GM12878 (cell line): ENCODE results near the gene RPGRIP1. TPM values are rescaled to one million over a fixed set of nuclear protein-coding genes. Genes with fewer than 3 reads are reported as not detected.

Source experiments
- ATAC-seq: fragments of 200-7000 bp; cut with Tn5 transposase; 3 replicates; pipeline ENCODE4 v1.9.1; 2020; ENCODE audit warnings: mild to moderate bottlenecking, moderate library complexity
- BruUV-seq: library from RNA; stranded (reverse); fragments of 400-500 nt; replicated peaks from 2 replicates; lab custom pipeline; 2021; lab: Mats Ljungman, UMichigan
- CTCF ChIA-PET: fragments of 300-600 bp; sonication (Branson Sonifier 250); formaldehyde crosslinking; extraction: SDS; loops from one replicate; lab custom pipeline; 2021; ENCODE audit warnings: inconsistent platforms; lab: Yijun Ruan, JAX
- POLR2A ChIA-PET: fragments of 350-600 bp; formaldehyde crosslinking; extraction: SDS; loops from one replicate; lab custom pipeline; 2021; ENCODE audit warnings: inconsistent platforms; lab: Charles Lee
- RAD21 ChIA-PET: fragments of 300-600 bp; sonication (Branson Sonifier 250); formaldehyde crosslinking; loops from one replicate; lab custom pipeline; 2023; ENCODE audit warnings: antibody characterized with exemption; ENCODE audit not compliant: unreplicated experiment; lab: Charles Lee
- SMC1A ChIA-PET: fragments of 300-600 bp; sonication (Branson Sonifier 250); formaldehyde crosslinking; loops from one replicate; lab custom pipeline; 2023; ENCODE audit not compliant: unreplicated experiment, uncharacterized antibody; lab: Charles Lee
- DNase-seq: peaks from one replicate; pipeline ENCODE4 v3.0.0-alpha.2; 2011; ENCODE audit warnings: low read depth, low spot score
- FAIRE-seq: peaks from 3 replicates; lab custom pipeline; 2011; peaks lifted over from hg19 to GRCh38; lab: Jason Lieb, UNC
- H2AFZ ChIP-seq: 2 replicates; pipeline ENCODE4 v1.6.0; 2011; ENCODE audit warnings: low read depth, low read length, control low read depth; ENCODE audit not compliant: control insufficient read depth
- H3K27ac ChIP-seq: 2 replicates; pipeline ENCODE4 v1.5.1; 2011; ENCODE audit warnings: control low read depth; ENCODE audit not compliant: control insufficient read depth, insufficient read depth
- H3K27me3 ChIP-seq, 2 experiments: replicated peaks in 1 of 2; 2 replicates each; pipeline versions ENCODE4 v1.6.0 to v1.6.1; 2011; ENCODE audit warnings: low read length in 1 of 2; ENCODE audit not compliant: control insufficient read depth in 2 of 2, insufficient read depth in 2 of 2
- H3K36me3 ChIP-seq, 2 experiments: 2 replicates each; pipeline ENCODE4 v1.5.1; 2011; ENCODE audit warnings: low read length in 1 of 2; ENCODE audit not compliant: control insufficient read depth in 2 of 2, insufficient read depth in 2 of 2
- H3K4me1 ChIP-seq: 2 replicates; pipeline ENCODE4 v1.6.1; 2011; ENCODE audit warnings: mild to moderate bottlenecking, low read length, moderate library complexity, mixed read lengths; ENCODE audit not compliant: control insufficient read depth, insufficient read depth
- H3K4me2 ChIP-seq: 2 replicates; pipeline ENCODE4 v1.6.0; 2011; ENCODE audit warnings: control low read depth; ENCODE audit not compliant: control insufficient read depth, insufficient read depth
- H3K4me3 ChIP-seq: fragments of 200-600 bp; sonication (generic); 2 replicates; pipeline ENCODE4 v1.5.1; 2016
- H3K79me2 ChIP-seq: 2 replicates; pipeline ENCODE4 v1.6.0; 2011; ENCODE audit warnings: low read length; ENCODE audit not compliant: control insufficient read depth, insufficient read depth
- H3K9ac ChIP-seq: 2 replicates; pipeline ENCODE4 v1.8.0; 2011; ENCODE audit warnings: low read length, control low read depth, mixed read lengths; ENCODE audit not compliant: control insufficient read depth, insufficient read depth
- H3K9me3 ChIP-seq: replicated peaks from 3 replicates; pipeline ENCODE4 v1.5.1; 2011; ENCODE audit warnings: mild to moderate bottlenecking, low read length; ENCODE audit not compliant: control insufficient read depth, insufficient read depth
- H4K20me1 ChIP-seq: 2 replicates; pipeline ENCODE4 v1.6.0; 2011; ENCODE audit not compliant: control insufficient read depth, insufficient read depth
- CHD2 ChIP-seq: IDR thresholded peaks from 2 replicates; pipeline ENCODE4 v1.6.1; 2011; ENCODE audit warnings: low read depth, low read length, improper control_type of control experiment, borderline replicate concordance
- SMAD5 ChIP-seq: IDR thresholded peaks from 2 replicates; pipeline ENCODE4 v1.6.1; 2016; ENCODE audit warnings: antibody characterized with exemption, low read depth
- ZNF207 ChIP-seq: fragments of 450-650 bp; IDR thresholded peaks from 2 replicates; pipeline ENCODE4 v1.6.1; 2014; ENCODE audit warnings: antibody characterized with exemption, mild to moderate bottlenecking, borderline replicate concordance
- ZNF622 ChIP-seq: fragments of 450-650 bp; IDR thresholded peaks from 2 replicates; pipeline ENCODE4 v1.6.1; 2017; ENCODE audit warnings: mild to moderate bottlenecking, inconsistent platforms
- ZNF687 ChIP-seq: fragments of 450-650 bp; IDR thresholded peaks from 2 replicates; pipeline ENCODE4 v1.6.1; 2017; ENCODE audit warnings: mild to moderate bottlenecking, moderate library complexity
- WGBS: methylation state at CpG from one replicate; pipeline ENCODE4 v1.1.6; 2016; ENCODE audit warnings: low lambda C conversion rate; ENCODE audit not compliant: insufficient replicate concordance, insufficient coverage; ENCODE audit errors: missing lambda C conversion rate; 5-methylcytosine and 5-hydroxymethylcytosine counted together
- in situ Hi-C: fragments of 300-500 bp; cut with MboI; formaldehyde crosslinking; loops from 9 replicates; pipeline ENCODE4 v1.14.3; 2018; ENCODE audit warnings: mixed read lengths
- intact Hi-C: fragments of 100-400 bp; cut with micrococcal nuclease; formaldehyde crosslinking; loops from one replicate; pipeline ENCODE4 v1.14.2; 2022; ENCODE audit not compliant: unreplicated experiment
- polyA plus RNA-seq, 11 experiments: library from polyadenylated mRNA; depleted of rRNA in 4 of 11; unstranded in 6 of 11; stranded (reverse) in 5 of 11; fragments of >200 nt; fragmentation: Nextera tagmentation in 4 of 11; fragmentation: Illumina TruSeq in 1 of 11; extraction: Ambion mirVana in 4 of 11; extraction: Trizol in 1 of 11; gene quantifications; 1 replicate in 1 of 11; 2 replicates in 10 of 11; pipeline versions ENCODE4 v1.2.1 to v1.2.3, GENCODE V29; 2011 to 2016; ENCODE audit warnings: inconsistent platforms in 2 of 11, missing spikeins in 2 of 11, low read depth in 1 of 11
- total RNA-seq, 4 experiments: library from RNA; depleted of rRNA in 3 of 4; stranded (reverse); fragments of >200 nt in 3 of 4; fragmentation: Illumina TruSeq in 1 of 4; extraction: Trizol in 1 of 4; gene quantifications; 2 replicates each; pipeline versions ENCODE4 v1.2.1 to v1.2.3, GENCODE V29; 2013 to 2021

The RPGRIP1 gene
- total and polyA plus RNA-seq, 10 of the 15 experiments (the other 5 are each of a cell fraction or from before 2014, with no cell fraction given): 0.07 to 1.1 (median 0.30) TPM; not detected in 1

- BruUV-seq: no TSS peak
- H3K4me3 ChIP-seq: no peak overlapping the region
- no peak overlapping the region for H3K27ac ChIP-seq
- ATAC-seq (no peak), DNase-seq (no peak), FAIRE-seq (no peak)
- H4K20me1 ChIP-seq: peaks cover 10% of the 10 kb centered on the region
- H3K36me3 ChIP-seq: peaks cover 14 to 67% of the 10 kb centered on the region in 2 experiments
- no peaks in the 10 kb centered on the region for H3K27me3 ChIP-seq
- 98% methylated on average over 14 of the region's 14 CpGs for WGBS
- TF ChIP-seq ZNF207 (no peak), ZNF687 (no peak), ZNF622 (no peak), SMAD5 (no peak), CHD2 (no peak)
- H2AFZ ChIP-seq: no peak overlapping the region
- in situ Hi-C loops: no loop called here
- H3K4me1 ChIP-seq: peaks cover 7% of the 10 kb centered on the region; the same call in 1 of the 2 replicates
- H3K9ac ChIP-seq: no peak overlapping the region
- no peak overlapping the region for H3K4me2 ChIP-seq
- ChIA-PET CTCF (interaction anchor here (1.1 to 1.4 kb wide), 5 partner anchors 10 to 33 kb away, joined by 3 to 6 read pairs (median 4); no protein-coding TSS in a partner anchor), POLR2A (interaction anchor here (1.7 kb wide), 1 partner anchor 16 kb away, joined by 4 read pairs; no protein-coding TSS in a partner anchor), RAD21 (interaction anchor here (1.0 to 1.5 kb wide), 3 partner anchors 8 to 206 kb away, joined by 3 read pairs; no protein-coding TSS in a partner anchor), SMC1A (interaction anchor here (1.2 to 1.5 kb wide), 3 partner anchors 13 to 76 kb away, joined by 3 to 4 read pairs (median 3); no protein-coding TSS in a partner anchor)
- intact Hi-C loops: no loop called here
- H3K9me3 ChIP-seq: no peaks in the 10 kb centered on the region
- H3K79me2 ChIP-seq: peaks cover 72% of the 10 kb centered on the region
Measured at GRCh38 chr14:21231020-21231652, 48.7 kb upstream of the RPGRIP1 start.
